Dedifferentiated amniotic fluid mesenchymal stem cell (primary cell): ENCODE measurements around the gene KNTC1.
A peak's percentile ranks its signal among the peaks of the same experiment; 100 is the strongest.
"Not testable (repeated sequence)": the region's sequence is repeated elsewhere in the genome, so short reads cannot be mapped to it uniquely, and the experiment has no call there.

Source experiments
- DNase-seq: peaks from one replicate; pipeline ENCODE4 v3.0.0-alpha.2; 2016; ENCODE audit errors: extremely low spot score

KNTC1 gene, protein sequence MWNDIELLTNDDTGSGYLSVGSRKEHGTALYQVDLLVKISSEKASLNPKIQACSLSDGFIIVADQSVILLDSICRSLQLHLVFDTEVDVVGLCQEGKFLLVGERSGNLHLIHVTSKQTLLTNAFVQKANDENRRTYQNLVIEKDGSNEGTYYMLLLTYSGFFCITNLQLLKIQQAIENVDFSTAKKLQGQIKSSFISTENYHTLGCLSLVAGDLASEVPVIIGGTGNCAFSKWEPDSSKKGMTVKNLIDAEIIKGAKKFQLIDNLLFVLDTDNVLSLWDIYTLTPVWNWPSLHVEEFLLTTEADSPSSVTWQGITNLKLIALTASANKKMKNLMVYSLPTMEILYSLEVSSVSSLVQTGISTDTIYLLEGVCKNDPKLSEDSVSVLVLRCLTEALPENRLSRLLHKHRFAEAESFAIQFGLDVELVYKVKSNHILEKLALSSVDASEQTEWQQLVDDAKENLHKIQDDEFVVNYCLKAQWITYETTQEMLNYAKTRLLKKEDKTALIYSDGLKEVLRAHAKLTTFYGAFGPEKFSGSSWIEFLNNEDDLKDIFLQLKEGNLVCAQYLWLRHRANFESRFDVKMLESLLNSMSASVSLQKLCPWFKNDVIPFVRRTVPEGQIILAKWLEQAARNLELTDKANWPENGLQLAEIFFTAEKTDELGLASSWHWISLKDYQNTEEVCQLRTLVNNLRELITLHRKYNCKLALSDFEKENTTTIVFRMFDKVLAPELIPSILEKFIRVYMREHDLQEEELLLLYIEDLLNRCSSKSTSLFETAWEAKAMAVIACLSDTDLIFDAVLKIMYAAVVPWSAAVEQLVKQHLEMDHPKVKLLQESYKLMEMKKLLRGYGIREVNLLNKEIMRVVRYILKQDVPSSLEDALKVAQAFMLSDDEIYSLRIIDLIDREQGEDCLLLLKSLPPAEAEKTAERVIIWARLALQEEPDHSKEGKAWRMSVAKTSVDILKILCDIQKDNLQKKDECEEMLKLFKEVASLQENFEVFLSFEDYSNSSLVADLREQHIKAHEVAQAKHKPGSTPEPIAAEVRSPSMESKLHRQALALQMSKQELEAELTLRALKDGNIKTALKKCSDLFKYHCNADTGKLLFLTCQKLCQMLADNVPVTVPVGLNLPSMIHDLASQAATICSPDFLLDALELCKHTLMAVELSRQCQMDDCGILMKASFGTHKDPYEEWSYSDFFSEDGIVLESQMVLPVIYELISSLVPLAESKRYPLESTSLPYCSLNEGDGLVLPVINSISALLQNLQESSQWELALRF (N-terminal part only)

DNA sequence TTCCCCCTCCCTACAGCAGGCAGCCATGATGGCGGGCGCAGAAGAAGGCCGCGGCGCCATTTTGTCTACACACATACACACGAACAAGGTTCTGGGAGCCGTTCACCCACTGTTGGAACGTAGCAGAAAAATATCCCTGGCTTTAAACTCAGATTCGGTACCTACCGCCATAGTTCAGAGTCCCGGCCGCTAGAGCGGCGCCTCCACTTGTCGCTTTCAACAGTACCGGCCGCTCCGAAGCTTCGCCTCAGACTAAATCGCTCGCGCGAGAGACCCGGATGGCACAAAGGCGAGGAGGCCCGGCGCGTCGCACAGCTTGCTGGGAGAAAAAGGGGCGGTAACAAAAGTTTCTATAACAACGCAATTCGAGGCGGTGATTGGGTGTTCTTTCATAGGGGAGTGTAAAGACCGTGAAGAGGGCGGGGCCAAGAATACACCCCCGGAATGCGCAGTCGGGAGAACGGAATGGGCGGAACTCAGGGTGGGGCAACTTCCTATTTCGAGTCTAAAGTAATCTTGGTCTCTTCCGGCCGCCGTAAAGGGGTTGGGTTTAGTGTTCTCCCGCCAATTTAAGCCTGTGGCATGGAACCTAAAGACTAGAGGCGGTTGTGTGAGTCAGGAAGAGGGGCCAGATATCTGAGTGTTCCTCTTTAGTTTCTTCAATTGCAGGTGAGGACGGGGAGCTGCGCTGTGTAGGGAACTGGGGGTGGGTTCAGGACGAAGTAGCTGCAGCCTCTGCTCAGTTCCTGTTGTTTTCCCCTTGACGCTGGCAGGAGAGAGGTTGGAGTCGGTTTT lies at the start of gene KNTC1, which contains the start of gene RSRC2:
Gene KNTC1, plus strand, starts transcription at position 567 of the 795 bp plus-strand sequence. CDS start 2,815 bp downstream, outside the sequence.
Gene RSRC2, minus strand, starts transcription at position 254 of the 795 bp plus-strand sequence. Its CDS starts 83 bp downstream, at position 171.
- peak; percentile 100 for DNase-seq

DNA sequence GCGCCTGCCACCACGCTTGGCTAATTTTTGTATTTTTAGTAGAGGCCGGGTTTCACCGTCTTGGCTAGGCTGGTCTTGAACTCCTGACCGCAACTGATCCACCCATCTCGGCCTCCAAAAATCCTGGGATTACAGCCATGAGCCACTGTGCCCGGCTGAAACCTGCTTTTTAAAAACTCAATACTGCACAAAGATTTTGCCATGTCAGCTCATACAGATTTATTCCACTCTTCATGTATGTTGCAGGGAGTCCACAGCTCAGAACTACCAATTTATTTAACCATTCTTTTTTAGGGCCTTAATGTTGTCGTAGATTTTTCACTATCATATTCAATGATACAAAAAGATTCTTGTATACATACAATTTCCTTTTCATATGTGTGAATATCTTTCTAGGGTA lies 46.3 kb upstream of the KNTC1 start:
- no peak for DNase-seq

DNA sequence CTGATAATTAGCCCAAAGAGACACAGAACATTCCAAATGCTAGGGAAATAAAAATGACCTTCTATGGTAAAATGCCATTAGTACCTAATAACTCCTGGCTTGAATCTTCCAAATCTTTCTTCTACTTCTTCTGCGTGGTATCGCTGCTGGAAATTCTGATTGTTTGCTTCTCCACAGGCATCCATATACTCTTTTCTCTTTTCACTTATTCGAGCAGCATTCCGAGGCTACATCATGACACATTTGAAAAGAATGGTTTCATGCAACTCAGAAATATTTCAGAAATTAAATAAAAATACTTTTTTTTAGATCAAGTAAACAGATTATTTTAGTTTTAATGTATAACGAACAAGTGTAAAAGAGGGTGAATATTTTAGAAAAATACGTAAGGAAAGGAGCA lies 45.2 kb upstream of the KNTC1 start:
- DNase-seq = peak; percentile 55

DNA sequence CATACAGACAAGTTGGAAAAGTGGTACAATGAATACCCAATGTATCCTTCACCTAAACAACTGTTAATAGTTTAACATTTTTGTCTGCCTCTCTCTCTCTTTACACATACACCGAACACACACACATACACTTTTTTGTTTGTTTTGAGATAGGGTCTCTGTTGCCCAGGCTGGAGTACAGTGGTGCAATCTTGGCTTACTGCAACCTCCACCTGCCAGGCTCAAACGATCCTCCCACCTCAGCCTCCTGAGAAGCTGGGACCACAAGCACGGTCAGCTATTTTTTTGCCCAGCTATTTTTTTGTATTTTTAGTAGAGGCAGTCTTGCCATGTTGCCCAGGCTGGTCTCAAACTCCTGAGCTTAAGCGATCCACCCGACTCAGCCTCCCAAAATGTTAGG lies 43.1 kb upstream of the KNTC1 start:
- DNase-seq = no peak

DNA sequence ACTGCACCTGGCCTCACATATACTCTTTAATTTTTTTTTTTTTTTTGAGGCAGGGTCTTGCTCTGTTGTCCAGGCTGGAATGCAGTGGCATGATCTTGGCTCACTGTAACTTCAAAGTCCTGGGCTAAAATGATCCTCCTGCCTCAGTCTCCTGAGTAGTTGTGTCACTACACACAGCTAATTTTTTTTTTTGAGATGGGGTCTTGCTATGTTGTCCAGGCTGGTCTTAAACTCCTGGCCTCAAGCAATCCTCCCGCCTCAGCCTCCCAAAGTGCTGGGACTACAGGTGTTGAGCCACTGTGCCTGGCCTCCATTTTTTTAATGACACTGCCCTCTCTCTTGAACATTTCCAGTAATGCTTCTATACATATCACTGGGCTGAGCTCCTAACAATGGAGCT lies 42.7 kb upstream of the KNTC1 start:
- not testable (repeated sequence) for DNase-seq

DNA sequence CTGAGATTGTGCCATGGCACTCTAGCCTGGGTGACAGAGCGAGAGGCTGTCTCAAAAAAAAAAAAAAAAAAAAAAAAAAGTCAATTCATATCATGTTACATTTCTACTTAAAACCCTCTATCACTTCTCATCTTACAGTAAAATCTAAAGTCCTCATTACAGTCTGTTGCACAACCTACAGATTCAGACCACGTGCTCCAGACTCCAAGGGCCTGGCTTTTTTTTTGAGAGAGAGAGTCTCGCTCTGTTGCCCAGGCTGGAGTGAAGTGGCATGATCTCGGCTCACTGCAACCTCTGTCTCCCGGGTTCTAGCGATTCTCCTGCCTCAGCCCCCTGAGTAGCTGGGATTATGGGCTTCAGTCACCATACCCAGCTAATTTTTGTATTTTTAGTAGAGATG lies 40.7 kb upstream of the KNTC1 start:
- peak; percentile 87 for DNase-seq

DNA sequence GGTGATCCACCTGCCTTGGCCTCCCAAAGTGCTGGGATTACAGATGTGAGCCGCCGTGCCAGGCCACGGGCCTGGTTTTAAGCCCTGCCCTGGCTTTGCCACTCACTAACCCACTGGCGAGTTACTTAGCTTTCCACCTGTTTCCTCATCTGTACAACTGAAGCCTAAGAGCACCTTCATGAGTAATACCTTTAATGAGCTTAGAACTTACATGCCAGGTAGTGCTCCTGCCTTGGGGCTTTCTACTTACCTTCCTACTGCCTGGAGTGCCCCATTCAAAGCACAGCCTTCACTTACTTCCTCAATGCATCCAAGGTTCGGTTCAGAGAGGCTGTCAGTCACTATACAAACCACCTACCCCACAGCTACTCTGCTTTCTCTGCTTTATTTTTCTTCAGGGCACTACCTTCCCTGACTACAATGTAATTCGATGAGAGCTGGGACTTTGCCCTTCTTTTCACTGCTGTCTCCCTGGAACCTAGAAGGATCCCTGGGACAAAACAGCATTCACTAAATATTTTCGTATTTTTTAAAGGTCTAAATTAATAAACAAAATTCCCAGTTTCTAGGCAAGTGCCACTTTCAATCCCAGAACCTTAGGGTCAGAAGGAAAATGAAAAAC lies 40.1 kb upstream of the KNTC1 start:
- no peak for DNase-seq

DNA sequence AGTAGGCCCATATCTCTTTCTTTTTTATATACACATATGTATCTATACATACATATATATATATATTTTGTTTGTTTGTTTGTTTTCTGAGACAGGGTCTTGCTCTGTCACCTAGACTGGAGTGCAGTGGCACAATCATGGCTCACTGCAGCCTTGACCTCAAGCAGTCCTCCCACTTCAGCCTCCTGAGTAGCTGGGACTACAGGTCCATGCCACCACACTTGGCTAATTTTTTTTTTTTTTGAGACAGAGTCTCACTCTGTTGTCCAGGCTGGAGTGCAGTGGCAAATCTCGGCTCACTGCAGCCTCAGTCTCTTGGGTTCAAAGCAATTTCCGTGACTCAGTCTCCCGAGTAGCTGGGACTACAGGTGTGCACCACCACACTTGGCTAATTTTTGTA lies 39.2 kb upstream of the KNTC1 start:
- DNase-seq = not testable (repeated sequence)

DNA sequence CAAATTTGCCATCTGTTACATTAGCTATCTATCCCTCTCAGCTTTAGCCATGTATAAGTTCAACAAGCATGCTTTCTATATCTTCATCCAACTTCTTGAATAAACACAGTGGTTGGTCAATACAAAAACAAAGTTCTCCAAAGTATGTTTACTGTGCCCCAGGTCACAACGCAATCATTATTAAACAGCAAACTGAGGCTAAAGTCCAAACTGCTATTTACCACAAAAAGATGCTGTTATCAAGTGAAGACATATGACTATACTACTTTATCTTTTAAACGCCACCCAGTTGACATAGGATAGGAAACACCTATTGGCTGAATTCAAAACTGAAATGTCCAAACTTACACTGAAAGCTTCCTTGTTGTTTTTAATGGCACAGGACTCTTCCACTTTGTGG lies 38.0 kb upstream of the KNTC1 start:
- DNase-seq = no peak

DNA sequence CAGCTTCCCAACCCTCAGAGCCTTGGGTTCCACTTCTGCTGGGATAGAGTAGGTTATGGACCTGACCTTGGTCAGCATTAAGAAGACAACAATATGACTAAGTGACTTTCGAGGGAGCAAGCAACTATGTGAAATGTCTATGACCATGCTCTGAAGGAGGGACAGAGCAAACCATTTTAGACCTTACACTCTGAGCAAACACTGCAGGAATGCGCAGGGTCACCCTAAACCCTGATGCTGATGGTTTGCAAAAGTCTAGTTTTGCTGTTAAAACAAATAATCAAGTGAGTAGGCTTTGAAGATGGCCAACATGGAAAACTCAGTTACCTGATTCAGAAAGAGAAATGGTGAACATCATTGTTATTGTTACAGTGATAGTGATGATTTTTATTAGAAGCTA lies 35.1 kb upstream of the KNTC1 start:
- no peak for DNase-seq

DNA sequence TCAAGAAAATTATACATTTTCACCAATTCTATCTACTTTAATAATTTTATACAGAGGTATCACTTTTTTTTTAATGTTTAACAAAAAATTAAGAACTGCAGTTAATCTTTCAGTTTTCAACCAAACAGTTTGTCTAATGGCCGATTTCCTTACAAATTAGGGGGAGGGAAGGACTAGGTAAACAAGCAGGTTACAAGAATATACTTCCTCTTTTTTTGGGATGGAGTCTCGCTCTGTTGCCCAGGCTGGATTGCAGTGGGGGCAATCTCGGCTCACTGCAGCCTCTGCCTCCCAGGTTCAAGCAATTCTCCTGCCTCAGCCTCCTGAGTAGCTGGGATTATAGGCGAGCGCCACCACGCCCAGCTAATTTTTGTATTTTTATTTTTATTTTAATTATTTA lies 33.8 kb upstream of the KNTC1 start:
- DNase-seq = not testable (repeated sequence)

DNA sequence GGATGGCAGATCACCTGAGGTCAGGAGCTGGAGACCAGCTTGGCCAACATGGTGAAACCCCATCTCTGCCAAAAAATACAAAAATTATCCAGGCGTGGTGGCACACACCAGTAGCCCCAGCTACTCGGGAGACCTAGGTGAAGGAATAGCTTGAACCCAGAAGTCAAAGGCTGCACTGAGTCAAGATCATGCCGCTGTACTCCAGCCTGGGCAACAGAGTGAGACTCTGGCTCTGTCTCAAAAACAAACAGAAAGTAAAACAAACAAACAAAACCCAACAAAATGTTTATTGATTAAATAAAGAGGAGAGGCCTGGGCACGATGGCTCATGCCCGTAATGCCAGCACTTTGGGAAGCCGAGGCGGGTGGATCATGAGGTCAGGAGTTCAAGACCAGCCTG lies 31.8 kb upstream of the KNTC1 start:
- DNase-seq = no peak

DNA sequence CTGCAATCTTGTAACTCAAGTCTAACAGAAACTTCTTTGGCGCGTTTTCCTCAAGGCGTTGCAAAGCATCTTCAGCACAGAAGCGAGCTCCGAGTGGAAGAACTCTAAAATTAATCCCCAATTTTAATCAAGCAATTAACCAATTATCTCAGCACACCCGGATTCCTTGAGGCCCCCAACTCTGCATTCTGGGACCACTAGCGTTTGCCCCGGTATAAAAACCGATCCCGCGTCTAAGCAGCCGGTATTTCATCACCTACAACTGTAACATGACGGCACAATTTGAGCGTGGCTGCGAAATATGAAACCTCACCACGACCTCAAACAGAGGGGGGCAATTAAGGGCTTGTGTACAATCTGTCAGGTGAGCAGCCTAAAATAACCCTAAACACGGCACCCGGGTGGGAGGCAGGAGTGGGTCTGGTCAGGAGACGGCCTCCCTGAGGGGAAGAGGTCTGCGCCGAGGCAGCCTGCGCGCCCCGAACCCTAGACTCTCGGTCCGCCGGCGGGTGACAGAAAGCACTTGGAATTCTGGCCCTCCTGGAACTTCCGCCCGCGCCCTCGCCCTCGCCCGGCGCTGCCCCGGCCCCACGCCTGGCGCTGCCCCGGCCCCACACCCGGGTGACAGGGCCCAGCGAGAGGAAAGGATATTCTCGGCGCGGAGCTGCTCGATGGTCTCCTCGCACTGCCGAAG lies 26.9 kb upstream of the KNTC1 start:
- DNase-seq = peak; percentile 55

DNA sequence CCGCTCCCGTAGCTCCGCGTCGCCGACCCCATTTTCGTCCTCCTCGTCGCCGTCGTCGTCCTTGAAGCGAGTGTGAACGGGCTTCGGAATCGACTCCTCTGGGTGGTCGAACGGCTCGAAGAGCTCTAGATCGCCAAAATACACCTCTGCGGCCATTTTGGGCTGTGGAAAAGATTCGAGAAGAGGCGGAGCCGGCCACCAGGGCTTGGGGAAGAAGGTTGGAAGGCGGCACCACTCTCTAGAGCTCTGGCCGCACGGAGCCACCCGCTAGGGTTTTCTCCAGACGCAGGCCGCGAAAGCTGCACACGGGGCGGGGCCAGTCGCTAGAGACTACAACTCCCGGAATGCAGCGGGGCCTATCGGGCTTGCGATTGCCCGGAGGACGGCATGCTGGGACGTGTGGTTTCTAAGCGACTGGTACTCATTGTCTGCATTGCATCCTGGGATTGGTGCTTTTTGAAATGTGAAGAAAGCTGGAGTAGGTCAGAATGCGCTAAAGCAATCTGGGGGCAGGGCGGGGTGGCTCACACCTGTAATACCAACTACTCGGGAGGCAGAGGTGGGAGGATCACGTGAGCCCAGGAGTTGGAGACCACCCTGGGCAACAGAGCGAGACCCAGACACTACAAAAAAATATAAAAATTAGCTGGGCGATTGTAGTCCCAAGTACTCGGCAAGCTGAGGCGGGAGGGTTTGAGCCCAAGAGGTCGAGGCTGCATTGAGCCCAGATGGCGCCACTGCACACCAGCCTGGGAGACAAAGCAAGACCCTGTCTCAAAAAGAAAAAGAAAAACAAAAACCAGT lies 26.2 kb upstream of the KNTC1 start, which contains the start of gene ZCCHC8:
Gene ZCCHC8, minus strand, starts transcription at position 248 of the 804 bp plus-strand sequence. Its CDS starts 92 bp downstream, at position 156.
- peak; percentile 98 for DNase-seq

DNA sequence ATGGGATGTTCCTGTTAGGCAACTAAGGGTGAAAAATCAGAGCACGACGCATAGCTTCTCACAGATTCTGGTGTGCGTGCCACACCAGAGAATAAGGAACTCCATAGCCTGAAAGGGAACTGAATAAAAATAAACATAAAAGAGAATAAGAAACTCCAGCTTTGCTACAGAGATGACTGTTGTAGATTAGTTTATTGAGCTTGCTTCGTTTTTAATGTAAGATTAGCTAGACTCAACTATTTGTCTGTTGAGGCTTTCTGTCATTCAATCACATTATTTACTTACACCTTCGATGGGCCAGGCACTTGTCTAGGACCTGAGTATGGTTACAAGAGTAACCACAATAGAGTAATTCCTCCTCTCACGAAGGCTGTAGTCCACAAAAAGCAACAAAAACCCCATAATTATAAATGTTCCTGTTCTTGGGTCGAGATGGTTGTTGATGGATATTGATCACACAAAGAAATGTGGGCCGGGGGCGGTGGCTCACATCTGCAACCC lies 25.5 kb upstream of the KNTC1 start:
- DNase-seq = no peak

DNA sequence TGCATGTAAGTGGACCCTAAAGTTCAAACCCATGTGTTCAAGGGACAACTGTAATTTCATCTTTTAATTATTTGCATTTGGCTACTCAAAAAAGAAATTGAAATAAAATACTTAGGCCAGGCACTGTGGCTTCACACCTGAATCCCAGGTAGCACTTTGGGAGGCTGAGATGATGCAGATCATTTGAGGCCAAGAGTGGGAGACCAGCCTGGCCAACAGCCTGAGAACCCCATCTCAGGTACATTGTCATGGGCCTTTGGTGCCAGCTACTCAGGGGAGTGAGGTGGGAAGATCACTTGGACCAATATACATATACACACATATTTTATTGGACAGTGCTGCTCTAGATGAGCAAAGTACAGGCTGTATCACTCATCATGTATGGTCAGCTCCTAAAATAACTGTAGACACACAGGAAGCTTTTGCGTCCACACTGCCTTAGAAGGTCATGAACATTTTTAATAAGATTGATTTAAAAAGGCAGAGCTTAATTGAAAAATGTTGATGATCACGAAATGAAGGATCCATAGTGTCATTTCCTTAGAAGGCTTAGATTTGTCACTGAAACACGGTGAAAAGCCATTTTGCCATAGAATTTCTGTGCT lies 23.8 kb upstream of the KNTC1 start:
- DNase-seq = no peak

DNA sequence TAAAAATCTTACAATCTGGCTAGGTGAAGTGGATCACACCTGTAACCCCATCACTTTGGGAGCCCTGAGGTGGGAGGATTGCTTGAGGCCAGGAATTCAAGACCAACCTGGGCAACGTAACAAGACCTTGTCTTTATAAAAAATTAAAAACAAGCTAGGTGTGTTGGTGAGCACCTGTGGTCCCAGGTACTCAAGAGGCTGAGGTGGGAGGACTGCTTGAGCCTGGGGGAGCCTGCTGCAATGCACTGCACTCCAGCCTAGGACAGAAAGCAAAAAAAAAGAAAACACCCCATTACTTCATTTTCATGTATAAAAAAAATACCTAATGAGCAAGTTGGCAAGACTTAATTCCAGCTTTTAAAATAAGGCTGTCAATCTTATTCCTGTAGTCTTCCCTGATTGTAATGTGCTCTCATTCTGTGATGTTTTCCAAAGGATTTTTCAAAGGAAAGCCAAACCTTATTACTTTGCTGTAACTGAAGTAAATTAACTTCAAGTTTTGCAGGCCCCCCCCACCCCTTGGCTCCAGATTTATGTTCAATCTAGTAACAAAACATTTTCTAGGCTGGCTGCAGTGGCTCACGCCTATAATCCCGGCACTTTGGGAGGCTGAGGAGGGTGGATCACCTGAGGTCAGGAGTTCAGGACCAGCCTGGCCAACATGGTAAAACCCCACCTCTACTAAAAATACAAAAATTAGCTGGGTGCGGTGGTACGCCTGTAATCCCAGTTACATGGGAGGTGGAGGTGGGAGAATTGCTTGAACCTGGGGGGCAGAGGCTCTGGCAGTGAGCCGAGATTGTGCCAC lies 23.1 kb upstream of the KNTC1 start:
- DNase-seq = no peak
